Chondrocyte (in vitro differentiated cells): Measurements from ENCODE around the gene PROK2. TPM values are rescaled to one million over a fixed set of nuclear protein-coding genes. Genes with fewer than 3 reads are reported as not detected.

Experiments
- DNase-seq: peaks from one replicate; pipeline ENCODE4 v3.0.0; 2021; ENCODE audit warnings: mixed read lengths, low spot score
- H3K27ac Mint-ChIP-seq: one replicate; pipeline ENCODE4 v1.8.0; 2021; ENCODE audit warnings: mild to moderate bottlenecking, moderate library complexity, mixed read lengths; ENCODE audit not compliant: unreplicated experiment
- H3K27me3 Mint-ChIP-seq: 2 replicates; pipeline ENCODE4 v1.8.0; 2021; ENCODE audit warnings: low read depth, mixed read lengths
- H3K36me3 Mint-ChIP-seq: 2 replicates; pipeline ENCODE4 v1.8.0; 2021; ENCODE audit warnings: low read depth, mixed read lengths
- H3K4me1 Mint-ChIP-seq: 2 replicates; pipeline ENCODE4 v1.8.0; 2021; ENCODE audit warnings: low read depth, mild to moderate bottlenecking, mixed read lengths
- H3K4me3 Mint-ChIP-seq: one replicate; pipeline ENCODE4 v1.8.0; 2021; ENCODE audit warnings: mild to moderate bottlenecking, moderate library complexity, mixed read lengths; ENCODE audit not compliant: unreplicated experiment
- H3K9me3 Mint-ChIP-seq: 2 replicates; pipeline ENCODE4 v1.8.0; 2021; ENCODE audit warnings: low read depth, mixed read lengths
- total RNA-seq: library from RNA; stranded (reverse); gene quantifications from 3 replicates; pipeline ENCODE4 v1.2.1, GENCODE V29; 2021
- TF ChIP-seq, protein P1 (sequence below): fragments of 200-600 bp; sonication (generic); IDR thresholded peaks from 2 replicates; pipeline ENCODE4 v1.5.0; 2021; ENCODE audit warnings: antibody characterized with exemption, mild to moderate bottlenecking, moderate library complexity

Gene PROK2
- total RNA-seq, 1 donor from 2014 or later: not detected

DNA sequence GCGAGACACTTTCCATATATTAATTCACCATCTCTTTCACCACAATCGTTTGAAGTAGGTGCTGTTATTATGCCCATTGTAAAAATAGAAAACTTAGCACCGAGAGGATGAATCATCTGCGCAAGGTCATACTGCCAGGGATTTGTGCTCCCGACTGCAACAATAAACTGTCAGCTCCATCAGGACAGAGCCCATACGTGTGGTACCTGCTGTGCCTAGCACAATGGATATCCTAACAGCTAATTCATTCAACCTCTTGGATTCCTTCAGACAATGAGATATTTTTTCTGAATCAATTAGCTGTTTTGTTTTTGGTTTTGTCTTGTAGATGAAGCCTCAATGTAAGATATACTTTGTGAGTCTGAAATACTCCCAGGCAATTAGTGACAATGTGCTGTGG is 32.3 kb upstream of the PROK2 start:
- no peak overlapping the region for H3K27ac Mint-ChIP-seq
- no peaks in the 10 kb centered on the region for H3K4me1 Mint-ChIP-seq
- TF ChIP-seq, protein P1, sequence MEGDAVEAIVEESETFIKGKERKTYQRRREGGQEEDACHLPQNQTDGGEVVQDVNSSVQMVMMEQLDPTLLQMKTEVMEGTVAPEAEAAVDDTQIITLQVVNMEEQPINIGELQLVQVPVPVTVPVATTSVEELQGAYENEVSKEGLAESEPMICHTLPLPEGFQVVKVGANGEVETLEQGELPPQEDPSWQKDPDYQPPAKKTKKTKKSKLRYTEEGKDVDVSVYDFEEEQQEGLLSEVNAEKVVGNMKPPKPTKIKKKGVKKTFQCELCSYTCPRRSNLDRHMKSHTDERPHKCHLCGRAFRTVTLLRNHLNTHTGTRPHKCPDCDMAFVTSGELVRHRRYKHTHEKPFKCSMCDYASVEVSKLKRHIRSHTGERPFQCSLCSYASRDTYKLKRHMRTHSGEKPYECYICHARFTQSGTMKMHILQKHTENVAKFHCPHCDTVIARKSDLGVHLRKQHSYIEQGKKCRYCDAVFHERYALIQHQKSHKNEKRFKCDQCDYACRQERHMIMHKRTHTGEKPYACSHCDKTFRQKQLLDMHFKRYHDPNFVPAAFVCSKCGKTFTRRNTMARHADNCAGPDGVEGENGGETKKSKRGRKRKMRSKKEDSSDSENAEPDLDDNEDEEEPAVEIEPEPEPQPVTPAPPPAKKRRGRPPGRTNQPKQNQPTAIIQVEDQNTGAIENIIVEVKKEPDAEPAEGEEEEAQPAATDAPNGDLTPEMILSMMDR: no peak
- H3K27me3 Mint-ChIP-seq: peaks cover 25% of the 10 kb centered on the region
- no peak overlapping the region for H3K4me3 Mint-ChIP-seq
- no peak for DNase-seq
- H3K9me3 Mint-ChIP-seq: no peaks in the 10 kb centered on the region
- H3K36me3 Mint-ChIP-seq: no peaks in the 10 kb centered on the region

DNA sequence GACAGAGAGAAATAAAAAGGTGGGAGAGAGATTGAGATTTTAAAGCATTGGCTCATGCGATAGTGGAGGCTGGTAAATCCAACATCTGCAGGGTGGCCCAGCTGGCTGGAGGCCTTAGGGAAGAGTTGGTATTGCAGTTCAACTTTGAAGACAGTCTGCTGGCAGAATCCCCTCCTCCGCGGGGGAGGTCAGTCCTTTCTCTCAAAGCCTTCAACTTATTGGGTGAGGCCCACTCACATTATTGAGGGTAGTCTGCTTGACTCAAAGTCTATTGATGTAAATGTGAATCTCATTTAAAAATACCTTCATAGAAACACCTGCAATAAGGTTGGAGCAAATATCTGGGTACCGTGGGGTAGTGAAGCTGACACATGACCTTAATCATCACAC is 31.8 kb upstream of the PROK2 start:
- Mint-ChIP-seq H3K27me3 (peaks cover 23% of the 10 kb centered on the region), H3K4me3 (no peak overlapping the region), H3K9me3 (no peaks in the 10 kb centered on the region), H3K27ac (no peak overlapping the region), H3K36me3 (no peaks in the 10 kb centered on the region), H3K4me1 (no peaks in the 10 kb centered on the region)
- no peak for DNase-seq
- TF ChIP-seq, protein P1: no peak

DNA sequence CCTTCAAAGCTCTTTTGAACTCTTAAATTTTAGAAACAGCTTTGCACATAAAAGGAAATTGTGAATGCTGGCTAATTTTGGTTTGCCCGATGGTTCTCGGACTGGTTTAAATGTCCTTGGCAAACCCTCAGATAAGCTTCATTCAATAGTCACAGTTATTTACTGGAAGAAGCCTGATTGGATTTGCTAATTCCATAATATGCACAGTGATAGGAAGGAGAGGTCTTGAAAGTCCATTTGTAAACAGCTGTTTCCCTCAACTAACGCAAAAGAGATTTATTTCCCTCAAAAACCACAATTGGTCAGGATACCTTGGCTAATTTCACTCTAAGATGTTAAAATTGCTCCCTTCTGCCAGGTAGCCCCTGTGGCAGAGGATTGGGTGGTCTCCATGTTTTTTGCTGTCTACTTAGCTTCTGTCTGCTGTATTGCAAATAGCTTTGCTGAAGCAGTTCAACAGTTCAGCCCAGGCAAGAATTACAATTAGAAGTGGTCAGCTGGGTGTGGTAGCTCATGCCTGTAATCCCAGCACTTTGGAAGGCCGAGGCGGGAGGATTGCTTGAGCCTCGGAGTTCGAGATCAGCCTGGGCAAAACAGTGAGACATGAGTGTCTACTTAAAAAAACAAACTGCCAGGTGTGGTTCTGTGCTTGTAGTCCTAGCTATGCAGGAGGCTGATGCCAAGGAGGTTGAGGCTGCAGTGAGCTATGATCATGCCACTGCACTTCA is 30.6 kb upstream of the PROK2 start:
- Mint-ChIP-seq H3K36me3 (no peaks in the 10 kb centered on the region), H3K4me3 (no peak overlapping the region), H3K9me3 (no peaks in the 10 kb centered on the region), H3K27me3 (peaks cover 18% of the 10 kb centered on the region), H3K4me1 (no peaks in the 10 kb centered on the region), H3K27ac (no peak overlapping the region)
- no peak for DNase-seq
- TF ChIP-seq, protein P1: no peak

DNA sequence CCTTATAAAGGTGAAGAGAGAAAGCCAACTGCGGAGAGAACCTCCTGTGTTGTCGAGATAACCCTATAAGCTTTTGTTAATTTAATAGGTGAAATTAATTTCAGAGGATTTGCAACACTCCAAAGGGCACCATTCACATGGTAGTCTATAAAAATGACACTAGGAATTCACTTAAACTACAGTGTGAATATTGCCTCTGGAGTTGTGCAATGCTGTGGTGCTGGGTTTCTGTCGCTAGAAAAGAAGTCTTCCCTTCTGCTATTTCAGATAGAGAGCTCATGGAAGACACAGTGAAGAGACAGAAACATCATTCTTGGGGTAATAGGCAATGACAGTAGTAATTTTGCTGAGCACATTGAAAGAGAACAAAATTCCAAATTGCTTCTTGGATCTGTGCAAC is 28.8 kb upstream of the PROK2 start:
- H3K9me3 Mint-ChIP-seq: no peaks in the 10 kb centered on the region
- no peaks in the 10 kb centered on the region for H3K36me3 Mint-ChIP-seq
- TF ChIP-seq, protein P1: no peak
- DNase-seq: no peak
- H3K4me1 Mint-ChIP-seq: no peaks in the 10 kb centered on the region
- peaks cover 15% of the 10 kb centered on the region for H3K27me3 Mint-ChIP-seq
- H3K4me3 Mint-ChIP-seq: no peak overlapping the region
- H3K27ac Mint-ChIP-seq: no peak overlapping the region

DNA sequence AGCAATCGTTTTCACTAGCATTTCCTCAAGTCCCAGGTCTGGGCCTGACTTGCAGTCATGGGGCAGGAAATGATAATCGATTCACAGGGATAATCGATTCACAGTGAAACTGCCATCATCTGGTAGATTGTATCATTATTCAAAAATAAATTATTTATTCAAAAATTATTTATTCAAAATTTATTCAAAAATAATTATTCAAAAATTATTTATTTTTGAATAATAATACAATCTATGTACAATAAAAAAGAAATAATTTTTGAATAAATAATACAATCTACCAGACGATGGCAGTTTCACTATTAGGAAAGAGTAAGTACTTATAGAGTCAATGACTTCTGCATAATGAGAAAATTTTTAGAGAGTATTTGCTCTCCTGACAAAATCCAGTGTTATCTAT is 28.1 kb upstream of the PROK2 start:
- H3K36me3 Mint-ChIP-seq: no peaks in the 10 kb centered on the region
- peaks cover 14% of the 10 kb centered on the region for H3K27me3 Mint-ChIP-seq
- no peaks in the 10 kb centered on the region for H3K9me3 Mint-ChIP-seq
- H3K4me1 Mint-ChIP-seq: no peaks in the 10 kb centered on the region
- TF ChIP-seq, protein P1: no peak
- no peak for DNase-seq
- H3K27ac Mint-ChIP-seq: no peak overlapping the region
- H3K4me3 Mint-ChIP-seq: no peak overlapping the region
